K562 (cell line): ENCODE results near the gene VPS13D. TPM values are rescaled to one million over a fixed set of nuclear protein-coding genes. Genes with fewer than 3 reads are reported as not detected.

ENCODE experiments used
- ASH1L ChIP-seq: fragments of 450-650 bp; IDR thresholded peaks from 2 replicates; pipeline ENCODE4 v1.6.1; 2018; ENCODE audit warnings: borderline replicate concordance, mild to moderate bottlenecking, low read depth; ENCODE audit not compliant: partially characterized antibody
- ATF4 ChIP-seq: fragments of 450-650 bp; formaldehyde crosslinking; IDR thresholded peaks from 2 replicates; pipeline ENCODE4 v1.4.0; 2022; ENCODE audit warnings: mild to moderate bottlenecking, moderate library complexity
- BCLAF1 ChIP-seq, 2 experiments: fragments of 450-650 bp in 1 of 2; IDR thresholded peaks; 2 replicates each; pipeline ENCODE4 v1.6.1; 2011 to 2017; ENCODE audit warnings: low read depth in 2 of 2, antibody characterized with exemption in 1 of 2, borderline replicate concordance in 1 of 2, low read length in 1 of 2, mild to moderate bottlenecking in 1 of 2, mixed read lengths in 1 of 2; ENCODE audit not compliant: control insufficient read depth in 1 of 2
- GABPB1 ChIP-seq: sonication (generic); formaldehyde crosslinking; IDR thresholded peaks from 2 replicates; pipeline ENCODE4 v1.8.0; 2022; ENCODE audit warnings: mild to moderate bottlenecking, missing genetic modification reagents
- ILF3 ChIP-seq: fragments of 450-650 bp; IDR thresholded peaks from 2 replicates; pipeline ENCODE4 v1.6.1; 2018; ENCODE audit warnings: antibody characterized with exemption, mild to moderate bottlenecking, moderate library complexity, borderline replicate concordance
- JUNB ChIP-seq: fragments of 450-650 bp; formaldehyde crosslinking; conservative IDR thresholded peaks from 2 replicates; pipeline ENCODE4 v1.4.0; 2020; ENCODE audit warnings: mild to moderate bottlenecking
- MAFK ChIP-seq: IDR thresholded peaks from 2 replicates; pipeline ENCODE4 v1.6.1; 2011; ENCODE audit warnings: low read length, improper control_type of control experiment
- NCOA4 ChIP-seq: fragments of 450-650 bp; IDR thresholded peaks from 2 replicates; pipeline ENCODE4 v1.6.1; 2018; ENCODE audit warnings: mild to moderate bottlenecking; ENCODE audit not compliant: partially characterized antibody
- NUFIP1 ChIP-seq: fragments of 450-650 bp; IDR thresholded peaks from 2 replicates; pipeline ENCODE4 v1.6.1; 2018; ENCODE audit not compliant: partially characterized antibody
- RBM17 ChIP-seq: fragments of 200-400 bp; formaldehyde crosslinking; IDR thresholded peaks from 2 replicates; pipeline ENCODE4 v1.6.1; 2017; ENCODE audit warnings: low read depth, mild to moderate bottlenecking, low read length, borderline replicate concordance
- RUNX1 ChIP-seq: sonication (generic); IDR thresholded peaks from 2 replicates; pipeline ENCODE4 v1.6.1; 2016; ENCODE audit warnings: antibody characterized with exemption, low read depth
- SMARCA4 ChIP-seq: fragments of 450-650 bp; IDR thresholded peaks from 2 replicates; pipeline ENCODE4 v1.6.1; 2016
- ZNF507 ChIP-seq: conservative IDR thresholded peaks from 2 replicates; pipeline ENCODE4 v1.6.1; 2017; ENCODE audit warnings: missing genetic modification characterization, missing compliant biosample characterization
- ZNF57 ChIP-seq: fragments of 450-650 bp; formaldehyde crosslinking; IDR thresholded peaks from 2 replicates; pipeline ENCODE4 v1.4.0; 2020; ENCODE audit warnings: mild to moderate bottlenecking, moderate library complexity
- polyA plus RNA-seq, 8 experiments: library from polyadenylated mRNA; depleted of rRNA in 4 of 8; stranded (reverse) in 5 of 8; unstranded in 3 of 8; fragments of >200 nt; fragmentation: Nextera tagmentation in 2 of 8; fragmentation: Illumina TruSeq in 1 of 8; extraction: Ambion mirVana in 2 of 8; extraction: Trizol in 1 of 8; gene quantifications; 2 replicates each; pipeline versions ENCODE4 v1.2.1 to v1.2.3, GENCODE V29; 2011 to 2014; ENCODE audit warnings: inconsistent platforms in 1 of 8, missing spikeins in 1 of 8
- total RNA-seq, 7 experiments: library from RNA; depleted of rRNA in 6 of 7; stranded (reverse); fragments of >200 nt in 6 of 7; fragmentation: Illumina TruSeq in 2 of 7; extraction: Trizol in 2 of 7; gene quantifications; 2 replicates each; pipeline versions ENCODE4 v1.2.1 to v1.2.3, GENCODE V29; 2011 to 2021; ENCODE audit warnings: low replicate concordance in 1 of 7
- TF ChIP-seq, protein P1 (sequence below): fragments of 250-450 bp; sonication (Bioruptor Pico); IDR thresholded peaks from 2 replicates; pipeline ENCODE4 v1.5.0; 2022; ENCODE audit warnings: mild to moderate bottlenecking
- TF ChIP-seq, protein P2 (sequence below): IDR thresholded peaks from 2 replicates; pipeline ENCODE4 v1.6.1; 2014; ENCODE audit warnings: antibody characterized with exemption

The VPS13D gene
- total and polyA plus RNA-seq, 9 of the 15 experiments (the other 6 are each of a cell fraction or from before 2014, with no cell fraction given) = 6.1 to 51.5 (median 38.5) TPM

DNA sequence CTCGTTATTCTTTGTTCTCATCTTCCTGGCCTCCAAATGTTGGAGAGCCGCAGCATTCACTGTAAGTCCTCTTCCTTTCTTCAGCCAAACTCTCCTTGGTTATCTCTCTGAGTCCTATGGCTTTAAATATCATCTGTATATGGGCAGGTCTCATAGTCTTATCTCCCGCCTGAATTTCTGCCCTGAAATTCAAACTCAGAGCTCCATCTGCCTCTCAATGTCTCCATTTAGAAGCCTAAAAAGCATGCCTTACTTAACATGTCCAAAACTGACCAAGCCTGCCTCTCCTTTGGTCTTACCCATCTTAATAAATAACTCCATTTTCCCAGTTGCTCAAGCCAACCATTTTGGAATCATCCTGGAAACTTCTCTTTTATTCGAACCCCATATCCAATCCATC is 307.5 kb downstream of the VPS13D start (continued):
- TF ChIP-seq BCLAF1 (IDR thresholded peaks at IDR 0.05; ENCODE audit: borderline replicate concordance in 1 of 2, control insufficient read depth in 1 of 2, low read depth in 2 of 2, low read length in 1 of 2) (no peak), ILF3 (no peak), ZNF507 (tag) (no peak), GABPB1 (CRISPR knock-in tag) (no peak), ASH1L (no peak), RBM17 (no peak), JUNB (CRISPR knock-in tag) (no peak), SMARCA4 (no peak), ATF4 (CRISPR knock-in tag) (no peak), ZNF57 (no peak), RUNX1 (no peak), MAFK (no peak), NUFIP1 (no peak), NCOA4 (no peak)
- TF ChIP-seq, protein P1, sequence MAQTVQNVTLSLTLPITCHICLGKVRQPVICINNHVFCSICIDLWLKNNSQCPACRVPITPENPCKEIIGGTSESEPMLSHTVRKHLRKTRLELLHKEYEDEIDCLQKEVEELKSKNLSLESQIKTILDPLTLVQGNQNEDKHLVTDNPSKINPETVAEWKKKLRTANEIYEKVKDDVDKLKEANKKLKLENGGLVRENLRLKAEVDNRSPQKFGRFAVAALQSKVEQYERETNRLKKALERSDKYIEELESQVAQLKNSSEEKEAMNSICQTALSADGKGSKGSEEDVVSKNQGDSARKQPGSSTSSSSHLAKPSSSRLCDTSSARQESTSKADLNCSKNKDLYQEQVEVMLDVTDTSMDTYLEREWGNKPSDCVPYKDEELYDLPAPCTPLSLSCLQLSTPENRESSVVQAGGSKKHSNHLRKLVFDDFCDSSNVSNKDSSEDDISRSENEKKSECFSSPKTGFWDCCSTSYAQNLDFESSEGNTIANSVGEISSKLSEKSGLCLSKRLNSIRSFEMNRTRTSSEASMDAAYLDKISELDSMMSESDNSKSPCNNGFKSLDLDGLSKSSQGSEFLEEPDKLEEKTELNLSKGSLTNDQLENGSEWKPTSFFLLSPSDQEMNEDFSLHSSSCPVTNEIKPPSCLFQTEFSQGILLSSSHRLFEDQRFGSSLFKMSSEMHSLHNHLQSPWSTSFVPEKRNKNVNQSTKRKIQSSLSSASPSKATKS = no peak
- TF ChIP-seq, protein P2, sequence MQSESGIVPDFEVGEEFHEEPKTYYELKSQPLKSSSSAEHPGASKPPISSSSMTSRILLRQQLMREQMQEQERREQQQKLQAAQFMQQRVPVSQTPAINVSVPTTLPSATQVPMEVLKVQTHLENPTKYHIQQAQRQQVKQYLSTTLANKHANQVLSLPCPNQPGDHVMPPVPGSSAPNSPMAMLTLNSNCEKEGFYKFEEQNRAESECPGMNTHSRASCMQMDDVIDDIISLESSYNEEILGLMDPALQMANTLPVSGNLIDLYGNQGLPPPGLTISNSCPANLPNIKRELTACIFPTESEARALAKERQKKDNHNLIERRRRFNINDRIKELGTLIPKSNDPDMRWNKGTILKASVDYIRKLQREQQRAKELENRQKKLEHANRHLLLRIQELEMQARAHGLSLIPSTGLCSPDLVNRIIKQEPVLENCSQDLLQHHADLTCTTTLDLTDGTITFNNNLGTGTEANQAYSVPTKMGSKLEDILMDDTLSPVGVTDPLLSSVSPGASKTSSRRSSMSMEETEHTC = no peak
